SK-N-SH (cell line): ENCODE data around the gene SPSB1. TPM values are rescaled to one million over a fixed set of nuclear protein-coding genes. Genes with fewer than 3 reads are reported as not detected.

Experiments
- CTCF ChIA-PET: fragments of 300-600, 350-600 bp; formaldehyde crosslinking; extraction: SDS; loops from one replicate; lab custom pipeline; 2021; lab: Yijun Ruan, JAX
- POLR2A ChIA-PET: fragments of 350-600 bp; sonication (Branson Sonifier 250); formaldehyde crosslinking; extraction: SDS; loops from one replicate; lab custom pipeline; 2020; ENCODE audit warnings: antibody characterized with exemption, inconsistent platforms; lab: Yijun Ruan, JAX
- DNase-seq: peaks from one replicate; pipeline ENCODE4 v3.0.0; 2012
- H2AFZ ChIP-seq: fragments of 200-600 bp; sonication (generic); 2 replicates; pipeline ENCODE4 v1.8.1; 2016; ENCODE audit warnings: antibody characterized with exemption, mild to moderate bottlenecking, low read depth
- H3F3A ChIP-seq: fragments of 200-600 bp; sonication (generic); replicated peaks from 2 replicates; pipeline ENCODE3; 2016; ENCODE audit warnings: antibody characterized with exemption, mild to moderate bottlenecking; ENCODE audit not compliant: insufficient read depth
- H3K27ac ChIP-seq, 2 experiments: fragments of 200-500 bp in 1 of 2; fragments of 200-600 bp in 1 of 2; sonication (Bioruptor generic) in 1 of 2; sonication (generic), shearing (Covaris generic) in 1 of 2; 2 replicates each; pipeline versions ENCODE4 v1.5.1 to v1.6.1; 2014 to 2016; ENCODE audit warnings: low read depth in 2 of 2, inconsistent platforms in 1 of 2, low read length in 1 of 2, mild to moderate bottlenecking in 1 of 2, mixed read lengths in 1 of 2
- H3K27me3 ChIP-seq: fragments of 200-600 bp; sonication (generic), shearing (Covaris generic); 2 replicates; pipeline ENCODE4 v1.6.1; 2016; ENCODE audit warnings: mixed run types; ENCODE audit not compliant: insufficient read depth
- H3K36me3 ChIP-seq, 2 experiments: fragments of 200-500 bp in 1 of 2; fragments of 200-600 bp in 1 of 2; sonication (Bioruptor generic) in 1 of 2; sonication (generic) in 1 of 2; replicated peaks in 1 of 2; 2 replicates each; pipeline versions ENCODE3 to v1.5.1; 2014 to 2016; ENCODE audit warnings: low read length in 1 of 2, mild to moderate bottlenecking in 1 of 2; ENCODE audit not compliant: insufficient read depth in 2 of 2, control insufficient read depth in 1 of 2
- H3K4me1 ChIP-seq, 2 experiments: fragments of 200-500 bp in 1 of 2; fragments of 200-600 bp in 1 of 2; sonication (Bioruptor generic) in 1 of 2; sonication (generic), shearing (Covaris generic) in 1 of 2; 2 replicates each; pipeline versions ENCODE4 v1.5.1 to v1.6.1; 2014 to 2016; ENCODE audit warnings: low read depth in 1 of 2, low read length in 1 of 2, mixed run types in 1 of 2; ENCODE audit not compliant: insufficient read depth in 2 of 2, control insufficient read depth in 1 of 2
- H3K4me2 ChIP-seq: fragments of 200-600 bp; sonication (generic), shearing (Covaris generic); 2 replicates; pipeline ENCODE4 v1.6.1; 2017; ENCODE audit warnings: mixed run types
- H3K4me3 ChIP-seq, 2 experiments: fragments of 200-500 bp in 1 of 2; fragments of 200-600 bp in 1 of 2; sonication (Bioruptor generic) in 1 of 2; sonication (generic), shearing (Covaris generic) in 1 of 2; 2 replicates each; pipeline versions ENCODE4 v1.5.1 to v1.8.1; 2014 to 2016; ENCODE audit warnings: low read depth in 2 of 2, inconsistent platforms in 1 of 2, low read length in 1 of 2, mild to moderate bottlenecking in 1 of 2, mixed read lengths in 1 of 2, moderate library complexity in 1 of 2
- H3K79me2 ChIP-seq: fragments of 200-600 bp; sonication (generic); 2 replicates; pipeline ENCODE4 v1.8.1; 2017; ENCODE audit warnings: mild to moderate bottlenecking; ENCODE audit not compliant: insufficient read depth
- H3K9ac ChIP-seq: fragments of 200-600 bp; sonication (generic); 2 replicates; pipeline ENCODE4 v1.6.1; 2017; ENCODE audit warnings: mixed run types
- H3K9me2 ChIP-seq: fragments of 200-600 bp; sonication (generic); 2 replicates; pipeline ENCODE4 v1.6.1; 2017; ENCODE audit warnings: mixed run types
- H3K9me3 ChIP-seq: fragments of 200-600 bp; sonication (generic); 2 replicates; pipeline ENCODE4 v1.6.1; 2017; ENCODE audit warnings: mixed run types, mild to moderate bottlenecking, moderate library complexity
- H4K20me1 ChIP-seq: fragments of 200-600 bp; sonication (generic); 2 replicates; pipeline ENCODE4 v1.6.1; 2017; ENCODE audit warnings: mild to moderate bottlenecking, mixed run types; ENCODE audit not compliant: insufficient read depth
- CTCF ChIP-seq: fragments of 200-600 bp; sonication (generic); IDR thresholded peaks from 2 replicates; pipeline ENCODE4 v1.6.1; 2017; ENCODE audit warnings: antibody characterized with exemption, mild to moderate bottlenecking, moderate library complexity
- JUND ChIP-seq: IDR thresholded peaks from 2 replicates; pipeline ENCODE4 v1.4.0; 2012
- NFIC ChIP-seq: IDR thresholded peaks from 2 replicates; pipeline ENCODE4 v1.4.0; 2012; ENCODE audit warnings: borderline replicate concordance
- RAD21 ChIP-seq: IDR thresholded peaks from 2 replicates; pipeline ENCODE4 v1.6.1; 2012; ENCODE audit warnings: mild to moderate bottlenecking, low read length
- RCOR1 ChIP-seq: fragments of 150-350 bp; IDR thresholded peaks from 2 replicates; pipeline ENCODE4 v1.6.1; 2017; ENCODE audit warnings: antibody characterized with exemption, low read length
- SIN3A ChIP-seq: IDR thresholded peaks from 2 replicates; pipeline ENCODE4 v1.6.1; 2012; ENCODE audit warnings: low read depth, mild to moderate bottlenecking, low read length, moderate library complexity, borderline replicate concordance
- TCF12 ChIP-seq: IDR thresholded peaks from 2 replicates; pipeline ENCODE4 v1.4.0; 2012
- YY1 ChIP-seq: IDR thresholded peaks from 2 replicates; pipeline ENCODE4 v1.4.0; 2012; ENCODE audit warnings: low read depth, mild to moderate bottlenecking
- WGBS: methylation state at CpG from one replicate; pipeline ENCODE4 v1.1.6; 2017; ENCODE audit warnings: low lambda C conversion rate; 5-methylcytosine and 5-hydroxymethylcytosine counted together
- polyA plus RNA-seq, 3 experiments: library from polyadenylated mRNA; depleted of rRNA; stranded (reverse); fragments of >200 nt; gene quantifications; 2 replicates each; pipeline ENCODE4 v1.2.3, GENCODE V29; 2012
- TF ChIP-seq, protein P1 (sequence below): IDR thresholded peaks from 2 replicates; pipeline ENCODE4 v1.6.1; 2012; ENCODE audit warnings: mild to moderate bottlenecking, low read depth, low read length, moderate library complexity
- TF ChIP-seq, protein P2 (sequence below): fragments of 150-350 bp; IDR thresholded peaks from 2 replicates; pipeline ENCODE4 v1.6.1; 2016; ENCODE audit warnings: mild to moderate bottlenecking, low read depth, low read length
- TF ChIP-seq, protein P3 (sequence below): IDR thresholded peaks from 2 replicates; pipeline ENCODE4 v1.4.0; 2012; ENCODE audit warnings: low read depth

SPSB1 gene
- polyA plus RNA-seq, 1 of the 3 experiments (the other 2 are of a cell fraction), result 9.2 TPM

DNA sequence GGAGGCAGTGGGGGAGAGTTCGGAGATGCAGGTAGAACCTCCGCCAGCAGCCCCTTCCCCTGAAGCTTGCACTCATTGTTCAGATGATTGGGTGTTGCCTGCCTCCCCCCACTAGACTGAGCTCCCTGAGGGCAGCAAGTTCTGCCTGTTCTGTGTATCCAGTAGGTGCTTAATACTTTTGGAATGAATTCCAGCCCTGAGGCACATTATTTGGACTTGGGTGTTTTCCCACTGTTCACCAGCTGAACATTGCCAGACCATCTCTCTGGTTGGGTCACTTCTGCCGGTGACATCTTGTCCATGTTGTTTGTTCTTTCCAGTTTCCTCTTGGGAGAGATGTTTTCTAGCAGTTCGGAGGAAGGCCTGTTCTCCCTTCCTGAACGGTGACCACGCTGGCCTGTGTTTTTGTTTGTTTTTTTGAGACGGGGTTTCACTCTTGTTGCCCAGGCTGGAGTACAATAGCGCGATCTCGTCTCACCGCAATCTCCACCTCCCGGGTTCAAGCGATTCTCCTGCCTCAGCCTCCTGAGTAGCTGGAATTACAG is 48.7 kb downstream of the SPSB1 start (continued):
- no peak for TF ChIP-seq RCOR1
- no peak for TF ChIP-seq SIN3A

- ChIA-PET CTCF (no interaction called here), POLR2A (no interaction called here)
- Histone ChIP-seq H3K4me2 (no peak overlapping the region), H3K27ac (no peak overlapping the region), H3K27me3 (no peaks in the 10 kb centered on the region), H3K4me1 (peaks cover 0 to 14% of the 10 kb centered on the region in 2 experiments; a peak in 1 of 4 replicates), H4K20me1 (peaks cover 14% of the 10 kb centered on the region), H3K4me3 (no peak overlapping the region), H2AFZ (no peak overlapping the region), H3K36me3 (no peaks in the 10 kb centered on the region), H3K9ac (no peak overlapping the region), H3K9me3 (no peaks in the 10 kb centered on the region), H3F3A (no peaks in the 10 kb centered on the region), H3K79me2 (no peaks in the 10 kb centered on the region), H3K9me2 (no peaks in the 10 kb centered on the region)
- TF ChIP-seq RAD21 (no peak), CTCF (no peak), JUND (no peak), NFIC (no peak), TCF12 (no peak), YY1 (no peak)
- TF ChIP-seq, protein P1, sequence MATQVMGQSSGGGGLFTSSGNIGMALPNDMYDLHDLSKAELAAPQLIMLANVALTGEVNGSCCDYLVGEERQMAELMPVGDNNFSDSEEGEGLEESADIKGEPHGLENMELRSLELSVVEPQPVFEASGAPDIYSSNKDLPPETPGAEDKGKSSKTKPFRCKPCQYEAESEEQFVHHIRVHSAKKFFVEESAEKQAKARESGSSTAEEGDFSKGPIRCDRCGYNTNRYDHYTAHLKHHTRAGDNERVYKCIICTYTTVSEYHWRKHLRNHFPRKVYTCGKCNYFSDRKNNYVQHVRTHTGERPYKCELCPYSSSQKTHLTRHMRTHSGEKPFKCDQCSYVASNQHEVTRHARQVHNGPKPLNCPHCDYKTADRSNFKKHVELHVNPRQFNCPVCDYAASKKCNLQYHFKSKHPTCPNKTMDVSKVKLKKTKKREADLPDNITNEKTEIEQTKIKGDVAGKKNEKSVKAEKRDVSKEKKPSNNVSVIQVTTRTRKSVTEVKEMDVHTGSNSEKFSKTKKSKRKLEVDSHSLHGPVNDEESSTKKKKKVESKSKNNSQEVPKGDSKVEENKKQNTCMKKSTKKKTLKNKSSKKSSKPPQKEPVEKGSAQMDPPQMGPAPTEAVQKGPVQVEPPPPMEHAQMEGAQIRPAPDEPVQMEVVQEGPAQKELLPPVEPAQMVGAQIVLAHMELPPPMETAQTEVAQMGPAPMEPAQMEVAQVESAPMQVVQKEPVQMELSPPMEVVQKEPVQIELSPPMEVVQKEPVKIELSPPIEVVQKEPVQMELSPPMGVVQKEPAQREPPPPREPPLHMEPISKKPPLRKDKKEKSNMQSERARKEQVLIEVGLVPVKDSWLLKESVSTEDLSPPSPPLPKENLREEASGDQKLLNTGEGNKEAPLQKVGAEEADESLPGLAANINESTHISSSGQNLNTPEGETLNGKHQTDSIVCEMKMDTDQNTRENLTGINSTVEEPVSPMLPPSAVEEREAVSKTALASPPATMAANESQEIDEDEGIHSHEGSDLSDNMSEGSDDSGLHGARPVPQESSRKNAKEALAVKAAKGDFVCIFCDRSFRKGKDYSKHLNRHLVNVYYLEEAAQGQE, result no peak
- TF ChIP-seq, protein P2, sequence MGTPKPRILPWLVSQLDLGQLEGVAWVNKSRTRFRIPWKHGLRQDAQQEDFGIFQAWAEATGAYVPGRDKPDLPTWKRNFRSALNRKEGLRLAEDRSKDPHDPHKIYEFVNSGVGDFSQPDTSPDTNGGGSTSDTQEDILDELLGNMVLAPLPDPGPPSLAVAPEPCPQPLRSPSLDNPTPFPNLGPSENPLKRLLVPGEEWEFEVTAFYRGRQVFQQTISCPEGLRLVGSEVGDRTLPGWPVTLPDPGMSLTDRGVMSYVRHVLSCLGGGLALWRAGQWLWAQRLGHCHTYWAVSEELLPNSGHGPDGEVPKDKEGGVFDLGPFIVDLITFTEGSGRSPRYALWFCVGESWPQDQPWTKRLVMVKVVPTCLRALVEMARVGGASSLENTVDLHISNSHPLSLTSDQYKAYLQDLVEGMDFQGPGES, result no peak
- TF ChIP-seq, protein P3, sequence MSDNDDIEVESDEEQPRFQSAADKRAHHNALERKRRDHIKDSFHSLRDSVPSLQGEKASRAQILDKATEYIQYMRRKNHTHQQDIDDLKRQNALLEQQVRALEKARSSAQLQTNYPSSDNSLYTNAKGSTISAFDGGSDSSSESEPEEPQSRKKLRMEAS, result no peak
- WGBS, result 92% methylated on average over 6 of the region's 6 CpGs
- DNase-seq, result no peak
Measured at GRCh38 chr1:9343269-9343668, 50.6 kb downstream of the SPSB1 start.
